Activated CD4-positive, alpha-beta T cell treated with anti-CD3 and anti-CD28 coated beads, Interleukin-2, amount 50 U/mL, for 16 hours (primary cell): ENCODE data around the gene GALNT11.
"Not testable (repeated sequence)": the region's sequence is repeated elsewhere in the genome, so short reads cannot be mapped to it uniquely, and the experiment has no call there.

Experiments
- DNase-seq: peaks from one replicate; pipeline ENCODE4 v3.0.0-alpha.2; 2020

The GALNT11 gene

GRCh38 chr7:152030059-152030458 is 4.6 kb downstream of the GALNT11 start:
- DNase-seq, result not testable (repeated sequence)

GRCh38 chr7:152030639-152031038 is 5.2 kb downstream of the GALNT11 start:
- not testable (repeated sequence) for DNase-seq

- DNase-seq, result no peak
Observed at GRCh38 chr7:152035817-152036216, 10.3 kb downstream of the GALNT11 start.

GRCh38 chr7:152038410-152038809 is 12.9 kb downstream of the GALNT11 start:
- not testable (repeated sequence) for DNase-seq

GRCh38 chr7:152043086-152043485 is 17.6 kb downstream of the GALNT11 start:
- DNase-seq, result not testable (repeated sequence)

GRCh38 chr7:152044909-152045308 is 19.4 kb downstream of the GALNT11 start:
- DNase-seq, result not testable (repeated sequence)

- DNase-seq, result no peak
Observed at GRCh38 chr7:152046531-152046930, 21.1 kb downstream of the GALNT11 start.

- no peak for DNase-seq
Observed at GRCh38 chr7:152048051-152048450, 22.6 kb downstream of the GALNT11 start.

- no peak for DNase-seq
Observed at GRCh38 chr7:152050547-152050971, 25.1 kb downstream of the GALNT11 start.

GRCh38 chr7:152051968-152052367 is 26.5 kb downstream of the GALNT11 start:
- no peak for DNase-seq

GRCh38 chr7:152052771-152053170 is 27.3 kb downstream of the GALNT11 start:
- DNase-seq, result no peak

- DNase-seq, result no peak
Observed at GRCh38 chr7:152054367-152055230, 29.1 kb downstream of the GALNT11 start.

GRCh38 chr7:152056621-152057274 is 31.3 kb downstream of the GALNT11 start:
- DNase-seq, result no peak

GRCh38 chr7:152059311-152059710 is 33.8 kb downstream of the GALNT11 start:
- DNase-seq, result no peak

- not testable (repeated sequence) for DNase-seq
Observed at GRCh38 chr7:152061086-152061485, 35.6 kb downstream of the GALNT11 start.

- not testable (repeated sequence) for DNase-seq
Observed at GRCh38 chr7:152063192-152063591, 37.7 kb downstream of the GALNT11 start.

GRCh38 chr7:152063821-152064220 is 38.3 kb downstream of the GALNT11 start:
- not testable (repeated sequence) for DNase-seq

- DNase-seq, result not testable (repeated sequence)
Observed at GRCh38 chr7:152065800-152066344, 40.4 kb downstream of the GALNT11 start.

- DNase-seq, result no peak
Observed at GRCh38 chr7:152072421-152072820, 46.9 kb downstream of the GALNT11 start.

- DNase-seq, result no peak
Observed at GRCh38 chr7:152073352-152073751, 47.9 kb downstream of the GALNT11 start.

- no peak for DNase-seq
Observed at GRCh38 chr7:152074673-152075072, 49.2 kb downstream of the GALNT11 start.

GRCh38 chr7:152075379-152075778 is 49.9 kb downstream of the GALNT11 start:
- DNase-seq, result not testable (repeated sequence)

- DNase-seq, result peak; percentile 2
Observed at GRCh38 chr7:152076324-152076821, 50.9 kb downstream of the GALNT11 start.
